ENCODE results near the gene DUSP15.

DUSP15 gene

DNA sequence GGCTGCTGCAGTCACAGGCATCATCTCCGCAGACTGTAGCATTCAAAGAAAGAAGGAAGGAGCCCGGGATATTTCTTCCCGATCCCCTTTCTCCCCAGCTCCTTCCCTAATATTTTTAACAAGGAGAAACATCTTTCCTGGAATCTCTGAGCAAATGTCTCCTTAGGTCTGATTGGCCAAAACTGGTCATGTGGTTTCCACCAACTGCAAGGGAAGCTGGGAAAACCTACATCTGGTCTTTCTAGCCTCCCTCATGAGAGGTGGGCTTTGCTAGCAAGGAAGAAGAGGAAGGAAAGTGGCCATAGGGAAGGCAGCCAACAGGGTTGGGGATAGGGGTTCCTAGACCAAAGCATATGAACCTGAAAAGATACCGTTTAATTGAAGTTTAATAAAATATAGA, 46.4 kb upstream of the DUSP15 start:
- Histone ChIP-seq H3K9me2 (ENCODE audit: low read depth, low read length) (no peaks in the 10 kb centered on the region), H3K27ac (ENCODE audit: low read depth, low read length, poor library complexity, severe bottlenecking) (no peak overlapping the region), H3K4me1 (ENCODE audit: insufficient read depth, low read length, severe bottlenecking) (no peaks in the 10 kb centered on the region), H2AFZ (ENCODE audit: low read length) (no peak overlapping the region), H3K4me2 (ENCODE audit: low read length) (no peak overlapping the region), H3K27me3 (ENCODE audit: insufficient read depth, low read length) (0 out of 2 replicates have a peak, but pooled peaks cover 6% of the 10 kb centered on the region), H3K4me3 (ENCODE audit: low read depth, low read length, poor library complexity, severe bottlenecking) (no peak overlapping the region), H3K9ac (ENCODE audit: low read length) (no peak overlapping the region), H3K36me3 (ENCODE audit: insufficient read depth, low read length) (no peaks in the 10 kb centered on the region), H4K20me1 (ENCODE audit: insufficient read depth, low read length) (no peaks in the 10 kb centered on the region), H3K9me3 (ENCODE audit: low read length) (no peaks in the 10 kb centered on the region), H3K79me2 (ENCODE audit: insufficient read depth, low read length) (no peaks in the 10 kb centered on the region), H3F3A (ENCODE audit: insufficient read depth, low read length) (no peaks in the 10 kb centered on the region)
- TF ChIP-seq, protein P1, sequence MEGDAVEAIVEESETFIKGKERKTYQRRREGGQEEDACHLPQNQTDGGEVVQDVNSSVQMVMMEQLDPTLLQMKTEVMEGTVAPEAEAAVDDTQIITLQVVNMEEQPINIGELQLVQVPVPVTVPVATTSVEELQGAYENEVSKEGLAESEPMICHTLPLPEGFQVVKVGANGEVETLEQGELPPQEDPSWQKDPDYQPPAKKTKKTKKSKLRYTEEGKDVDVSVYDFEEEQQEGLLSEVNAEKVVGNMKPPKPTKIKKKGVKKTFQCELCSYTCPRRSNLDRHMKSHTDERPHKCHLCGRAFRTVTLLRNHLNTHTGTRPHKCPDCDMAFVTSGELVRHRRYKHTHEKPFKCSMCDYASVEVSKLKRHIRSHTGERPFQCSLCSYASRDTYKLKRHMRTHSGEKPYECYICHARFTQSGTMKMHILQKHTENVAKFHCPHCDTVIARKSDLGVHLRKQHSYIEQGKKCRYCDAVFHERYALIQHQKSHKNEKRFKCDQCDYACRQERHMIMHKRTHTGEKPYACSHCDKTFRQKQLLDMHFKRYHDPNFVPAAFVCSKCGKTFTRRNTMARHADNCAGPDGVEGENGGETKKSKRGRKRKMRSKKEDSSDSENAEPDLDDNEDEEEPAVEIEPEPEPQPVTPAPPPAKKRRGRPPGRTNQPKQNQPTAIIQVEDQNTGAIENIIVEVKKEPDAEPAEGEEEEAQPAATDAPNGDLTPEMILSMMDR (IDR thresholded peaks at IDR 0.05; ENCODE audit: low read length): no peak
- TF ChIP-seq EZH2 (IDR thresholded peaks at IDR 0.05; ENCODE audit: borderline replicate concordance, low read length): no peak

DNA sequence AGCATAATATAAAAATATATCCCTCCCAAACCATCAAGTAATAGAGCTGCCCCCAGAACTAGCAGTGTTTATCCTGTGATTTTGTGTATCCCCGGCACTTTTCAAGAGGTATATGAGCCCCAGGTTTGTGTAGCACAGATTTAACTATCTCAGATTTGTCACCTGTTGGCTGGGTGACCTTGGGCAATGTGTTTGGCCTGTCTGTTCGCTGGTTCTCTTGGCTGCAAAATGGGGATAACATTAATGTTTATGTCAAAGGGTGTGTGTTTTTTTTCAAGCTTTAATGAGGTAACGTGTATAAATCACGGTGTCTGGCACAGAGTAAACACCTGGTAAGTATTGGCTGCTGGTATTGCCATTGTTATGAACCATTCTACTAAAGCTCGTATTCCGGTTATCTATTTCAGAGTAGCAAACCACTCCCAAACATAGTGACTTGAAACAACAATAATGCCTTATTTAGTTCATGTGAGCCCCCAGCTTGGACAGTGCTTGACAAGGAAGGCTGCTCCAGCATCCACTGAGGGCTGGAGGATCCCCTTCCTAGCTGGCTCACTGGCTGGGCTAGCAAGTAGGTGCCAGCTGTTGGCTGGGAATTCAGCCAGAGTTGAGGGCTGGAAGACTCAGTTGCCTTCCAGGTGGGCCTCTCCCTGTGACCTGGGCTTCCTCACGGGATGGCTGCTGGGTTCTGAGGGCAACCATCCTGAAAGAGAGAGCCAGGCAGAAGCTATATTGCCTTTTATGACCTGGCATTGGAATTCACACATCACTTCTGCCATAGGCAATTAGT, 45.4 kb upstream of the DUSP15 start:
- Histone ChIP-seq H4K20me1 (ENCODE audit: insufficient read depth, low read length) (no peaks in the 10 kb centered on the region), H3K27ac (ENCODE audit: low read depth, low read length, poor library complexity, severe bottlenecking) (no peak overlapping the region), H3K4me3 (ENCODE audit: low read depth, low read length, poor library complexity, severe bottlenecking) (no peak overlapping the region), H3K36me3 (ENCODE audit: insufficient read depth, low read length) (no peaks in the 10 kb centered on the region), H3K9me2 (ENCODE audit: low read depth, low read length) (no peaks in the 10 kb centered on the region), H3K27me3 (ENCODE audit: insufficient read depth, low read length) (0 out of 2 replicates have a peak, but pooled peaks cover 6% of the 10 kb centered on the region), H3K4me1 (ENCODE audit: insufficient read depth, low read length, severe bottlenecking) (no peaks in the 10 kb centered on the region), H2AFZ (ENCODE audit: low read length) (no peak overlapping the region), H3K4me2 (ENCODE audit: low read length) (no peak overlapping the region), H3K9me3 (ENCODE audit: low read length) (no peaks in the 10 kb centered on the region), H3K9ac (ENCODE audit: low read length) (no peak overlapping the region), H3F3A (ENCODE audit: insufficient read depth, low read length) (no peaks in the 10 kb centered on the region), H3K79me2 (ENCODE audit: insufficient read depth, low read length) (no peaks in the 10 kb centered on the region)
- TF ChIP-seq EZH2 (IDR thresholded peaks at IDR 0.05; ENCODE audit: borderline replicate concordance, low read length): no peak
- TF ChIP-seq, protein P1 (IDR thresholded peaks at IDR 0.05; ENCODE audit: low read length): no peak

DNA sequence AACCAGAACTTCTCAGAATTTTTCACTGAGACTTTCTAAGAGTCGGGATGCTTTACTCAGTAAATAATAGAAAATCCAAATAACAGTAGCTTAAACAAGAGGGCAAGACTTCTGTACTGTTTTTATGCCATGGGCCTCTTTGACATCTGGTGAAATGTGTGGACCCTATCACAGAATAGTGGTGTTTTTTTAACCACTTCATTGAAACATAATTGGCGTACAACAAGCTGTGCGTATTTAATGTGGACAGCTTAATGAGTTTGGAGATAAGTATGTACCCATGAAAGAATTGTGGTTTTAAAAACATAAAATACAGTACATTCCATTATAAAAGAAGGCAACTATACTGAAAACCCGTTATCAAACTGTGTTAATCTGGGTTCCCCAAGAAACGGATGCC, 43.8 kb upstream of the DUSP15 start:
- no peaks in the 10 kb centered on the region for H3K4me1 ChIP-seq (ENCODE audit: insufficient read depth, low read length, severe bottlenecking)
- H2AFZ ChIP-seq (ENCODE audit: low read length): no peak overlapping the region
- no peaks in the 10 kb centered on the region for H3K36me3 ChIP-seq (ENCODE audit: insufficient read depth, low read length)
- H3F3A ChIP-seq (ENCODE audit: insufficient read depth, low read length): no peaks in the 10 kb centered on the region
- H3K79me2 ChIP-seq (ENCODE audit: insufficient read depth, low read length): no peaks in the 10 kb centered on the region
- H3K4me2 ChIP-seq (ENCODE audit: low read length): no peak overlapping the region
- no peak overlapping the region for H3K4me3 ChIP-seq (ENCODE audit: low read depth, low read length, poor library complexity, severe bottlenecking)
- H3K9me3 ChIP-seq (ENCODE audit: low read length): no peaks in the 10 kb centered on the region
- H3K27ac ChIP-seq (ENCODE audit: low read depth, low read length, poor library complexity, severe bottlenecking): no peak overlapping the region
- 0 out of 2 replicates have a peak, but pooled peaks cover 6% of the 10 kb centered on the region for H3K27me3 ChIP-seq (ENCODE audit: insufficient read depth, low read length)
- no peak overlapping the region for H3K9ac ChIP-seq (ENCODE audit: low read length)
- H3K9me2 ChIP-seq (ENCODE audit: low read depth, low read length): no peaks in the 10 kb centered on the region
- TF ChIP-seq, protein P1 (IDR thresholded peaks at IDR 0.05; ENCODE audit: low read length): no peak
- TF ChIP-seq EZH2 (IDR thresholded peaks at IDR 0.05; ENCODE audit: borderline replicate concordance, low read length): no peak
- no peaks in the 10 kb centered on the region for H4K20me1 ChIP-seq (ENCODE audit: insufficient read depth, low read length)
